NCI-H1092 treated with DMSO at 0.1 percent for 48 hours (cell line): ENCODE data around the gene TIMM44.
"Not testable (repeated sequence)": the region's sequence is repeated elsewhere in the genome, so short reads cannot be mapped to it uniquely, and the experiment has no call there.

Experiments used
- DNase-seq: peaks from one replicate; lab custom pipeline; 2025; lab: John Stamatoyannopoulos, UW

Gene TIMM44

DNA sequence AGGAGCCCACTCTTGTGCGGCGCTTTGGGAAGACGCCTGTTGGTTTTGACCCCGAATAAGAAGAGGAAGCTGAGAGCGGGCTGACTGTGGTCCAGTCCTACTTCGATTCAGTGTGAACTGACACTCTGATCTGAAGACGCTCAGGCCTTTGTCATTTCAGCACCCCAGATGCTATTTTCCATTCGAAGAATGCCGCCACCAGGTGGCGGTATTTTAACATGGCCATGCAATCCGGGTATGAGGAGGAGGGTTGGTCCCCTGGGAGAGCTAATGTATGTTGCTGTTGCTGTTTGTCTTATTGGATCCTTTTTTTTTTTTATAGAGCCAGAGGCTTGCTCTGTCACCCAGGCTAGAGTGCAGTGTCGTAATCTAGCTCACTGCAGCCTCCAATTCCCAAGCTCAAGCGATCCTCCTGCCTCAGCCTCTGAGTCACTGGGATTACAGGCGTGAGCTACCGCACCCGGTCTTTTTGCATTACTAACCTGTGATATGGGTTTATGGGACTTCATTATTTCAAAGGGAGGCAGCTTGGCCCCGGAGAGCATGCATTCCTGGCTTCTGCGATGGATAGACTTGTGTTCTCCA, 803 bp upstream of the TIMM44 start:
- peak; percentile 84 for DNase-seq

DNA sequence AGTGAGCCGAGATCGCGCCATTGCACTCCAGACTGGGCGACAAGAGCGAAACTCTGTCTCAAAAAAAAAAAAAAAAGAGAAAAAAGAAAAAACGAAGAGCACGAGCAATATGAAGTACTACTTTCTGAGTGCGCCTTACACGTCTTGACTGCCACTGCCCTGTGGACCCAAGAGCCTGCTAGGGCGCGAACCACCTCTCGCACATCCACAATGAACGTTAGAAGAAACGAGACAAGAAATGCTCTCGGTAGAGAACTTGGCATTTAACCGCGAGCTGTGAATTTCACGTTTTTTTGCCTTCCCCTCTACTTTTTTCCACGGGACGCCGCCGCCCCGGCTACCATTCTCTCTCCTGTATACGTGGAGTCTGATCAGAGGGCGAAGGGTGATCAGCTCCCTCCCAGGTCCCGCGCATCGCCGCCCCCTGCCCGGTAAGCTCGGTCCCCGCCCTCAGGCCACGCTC, 454 bp downstream of the TIMM44 start:
- DNase-seq = peak; percentile 58

DNA sequence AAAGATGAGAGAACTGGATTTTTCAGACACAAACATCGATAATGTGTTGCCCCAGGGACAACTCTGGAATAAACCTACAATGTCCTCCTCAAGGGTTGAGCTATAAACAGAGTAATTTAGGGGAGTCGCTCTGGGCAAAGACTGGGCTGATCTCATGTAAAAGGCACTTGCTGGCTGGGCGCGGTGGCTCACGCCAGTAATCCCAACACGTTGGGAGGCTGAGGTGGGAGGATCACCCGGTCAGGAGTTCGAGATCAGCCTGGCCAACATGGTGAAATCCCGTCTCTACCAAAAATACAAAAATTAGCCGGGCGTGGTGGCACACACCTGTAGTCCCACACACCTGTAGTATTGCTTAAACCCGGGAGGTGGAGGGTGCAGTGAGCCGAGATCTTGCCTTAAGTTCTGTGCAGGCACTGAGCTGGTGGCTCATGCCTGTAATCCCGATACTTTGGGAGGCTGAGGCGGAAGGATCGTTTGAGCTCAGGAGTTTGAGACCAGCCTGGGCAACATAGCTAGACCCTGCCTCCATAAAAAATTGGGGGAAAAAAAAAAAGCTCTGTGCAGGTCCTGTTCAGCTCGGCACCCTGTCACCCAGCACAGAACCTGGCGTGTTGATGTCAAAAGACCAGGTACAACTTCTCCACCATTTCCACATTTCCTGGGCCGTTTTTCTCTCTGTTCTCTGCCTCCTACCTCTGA, 1.4 kb downstream of the TIMM44 start:
- no peak for DNase-seq

DNA sequence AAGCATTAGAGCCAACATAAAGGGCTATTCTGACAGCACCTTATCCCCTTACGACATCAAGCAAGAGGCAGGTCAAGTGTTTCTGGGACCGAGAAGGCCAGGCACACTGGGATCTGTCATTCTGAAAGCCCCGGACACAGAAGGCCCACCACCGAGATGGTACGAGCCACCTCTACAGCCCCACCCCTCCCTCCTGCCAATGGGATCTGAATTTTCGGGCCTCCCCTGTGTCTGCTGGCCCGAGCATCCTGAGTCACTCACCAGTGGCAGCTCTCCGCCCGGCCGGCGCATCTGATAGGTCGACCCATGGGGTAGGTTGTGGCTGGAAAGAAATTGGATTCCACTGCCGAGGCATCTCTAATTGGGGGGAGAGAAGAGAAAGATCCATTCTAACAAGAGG, 2.6 kb downstream of the TIMM44 start:
- DNase-seq = no peak

DNA sequence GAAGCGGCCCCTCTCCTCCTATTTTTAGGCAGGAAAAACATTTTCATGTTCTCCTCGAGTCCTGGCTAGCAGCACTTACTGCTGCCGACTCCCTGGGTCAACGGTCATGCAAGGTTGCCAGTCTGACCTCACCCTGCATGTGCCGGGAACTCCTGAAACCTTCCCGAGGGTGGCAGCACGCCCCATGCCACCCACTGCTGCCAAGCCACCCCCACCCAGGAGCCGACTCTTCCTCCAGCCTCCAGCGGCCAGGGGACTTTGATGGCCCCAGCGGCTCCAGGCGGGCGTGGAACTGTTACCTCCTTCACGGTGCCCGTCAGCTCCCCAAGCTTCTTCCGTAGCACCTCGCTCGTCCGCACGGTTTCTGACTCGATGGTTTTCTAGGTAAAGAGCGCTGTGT, 8.7 kb downstream of the TIMM44 start:
- DNase-seq = no peak

DNA sequence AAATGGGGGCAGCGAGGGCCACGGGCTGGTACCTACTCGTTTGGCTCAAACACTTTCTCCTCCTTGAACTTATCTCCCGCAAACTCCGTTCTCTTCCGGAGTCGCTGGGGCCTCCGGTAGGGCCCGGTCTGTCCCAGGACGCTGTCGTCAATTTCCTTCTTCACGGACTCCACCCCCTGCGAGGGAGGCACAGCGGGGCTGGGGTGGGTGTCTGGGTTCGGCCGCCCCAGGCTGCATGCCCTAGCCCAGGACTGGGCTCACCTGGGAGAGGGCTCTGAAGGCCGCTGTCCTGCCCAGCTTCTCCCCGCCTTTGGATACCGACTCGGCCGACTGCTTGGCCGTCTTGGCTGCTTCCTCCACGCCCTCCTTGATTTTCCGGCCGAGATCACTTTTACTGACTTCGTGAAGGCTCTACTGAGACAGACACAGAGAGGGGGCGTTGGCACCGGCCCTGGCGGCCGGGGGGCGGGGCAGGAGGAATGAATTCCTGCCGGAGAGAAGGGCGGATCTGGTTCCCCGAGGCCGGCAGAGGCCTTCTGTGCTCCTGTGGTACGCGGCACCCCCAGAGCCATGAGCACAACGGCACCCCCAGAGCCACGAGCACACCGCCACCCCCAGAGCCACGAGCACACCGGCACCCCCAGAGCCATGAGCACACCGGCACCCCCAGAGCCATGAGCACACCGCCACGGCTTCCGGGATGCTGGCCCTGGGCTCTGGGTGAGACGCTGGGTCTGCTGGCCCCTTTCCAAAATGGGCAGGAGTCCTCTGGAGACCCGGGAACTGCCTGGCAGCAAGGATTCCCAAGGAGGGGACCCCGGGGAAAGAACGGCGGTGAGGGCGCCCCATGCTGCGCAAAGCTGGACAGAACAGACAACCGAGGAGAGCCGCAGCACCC, 9.4 kb downstream of the TIMM44 start:
- no peak for DNase-seq

DNA sequence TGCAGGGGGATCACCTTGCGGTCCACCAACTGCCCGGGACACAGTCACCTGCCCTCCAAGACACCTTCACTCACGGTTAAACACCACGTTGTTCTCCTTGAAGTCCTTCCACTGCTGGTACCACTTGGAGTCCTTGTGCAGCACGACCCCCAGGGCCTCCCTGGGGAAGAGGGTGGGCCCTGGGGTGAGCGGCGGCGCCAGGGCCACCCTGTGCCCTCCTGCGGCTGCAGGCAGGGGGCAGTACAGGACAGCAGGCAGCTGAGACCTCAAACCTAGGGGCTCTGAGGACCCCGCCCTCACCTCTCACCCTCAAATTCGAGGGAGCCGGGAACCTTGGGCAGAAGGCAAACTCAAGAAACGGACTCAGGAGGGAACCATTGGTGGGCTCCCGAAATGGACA, 10.1 kb downstream of the TIMM44 start:
- no peak for DNase-seq

DNA sequence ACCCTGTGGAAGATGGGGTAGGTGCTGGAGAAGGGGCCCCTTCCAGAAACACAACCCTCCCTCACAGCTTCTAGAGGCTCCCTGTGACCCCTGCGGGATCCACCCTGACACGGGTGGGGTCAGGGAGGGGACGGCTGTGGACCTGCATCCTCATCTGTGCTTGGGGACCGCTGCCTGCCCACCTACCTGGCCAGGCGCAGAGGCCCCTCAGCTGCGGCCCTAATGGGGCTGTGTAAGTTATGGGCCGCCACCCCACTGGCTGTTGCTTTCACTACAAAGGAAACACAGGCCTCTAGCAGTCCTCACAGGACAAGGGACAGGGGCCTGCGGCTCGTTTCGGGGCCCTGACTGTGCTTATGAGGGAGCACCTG, 10.6 kb downstream of the TIMM44 start:
- no peak for DNase-seq

DNA sequence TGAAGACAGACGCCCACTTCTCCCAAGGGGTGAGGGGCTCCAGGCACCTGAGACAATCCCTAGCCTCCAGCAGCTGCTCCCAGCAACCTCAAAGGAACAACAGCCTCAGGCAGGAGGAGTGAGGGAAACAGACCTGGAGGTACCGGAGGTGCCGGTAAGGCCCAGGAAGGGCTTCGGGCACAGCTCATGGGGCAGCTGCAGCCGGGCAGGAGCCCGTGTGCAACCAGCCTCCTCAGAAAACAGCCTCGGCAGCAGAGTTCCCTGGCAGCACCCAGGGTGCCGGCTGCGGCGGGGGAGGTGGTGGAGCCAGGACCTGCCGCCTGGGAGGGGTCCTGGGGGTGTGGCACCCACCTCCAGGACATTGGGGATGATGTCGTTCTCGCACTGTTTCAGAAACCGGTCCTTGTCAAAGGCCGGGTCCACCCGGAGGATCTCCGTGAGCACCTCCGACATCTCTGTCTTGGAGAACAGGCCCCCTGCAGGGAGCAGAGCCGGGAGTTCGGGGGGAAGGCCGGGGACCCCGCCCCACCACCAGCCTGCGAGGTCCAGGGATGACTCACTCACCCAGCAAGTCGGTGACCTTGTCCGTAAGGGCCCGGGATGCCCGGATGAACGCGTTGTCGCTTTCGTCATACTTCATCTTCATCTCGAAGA, 11.1 kb downstream of the TIMM44 start:
- DNase-seq = no peak

DNA sequence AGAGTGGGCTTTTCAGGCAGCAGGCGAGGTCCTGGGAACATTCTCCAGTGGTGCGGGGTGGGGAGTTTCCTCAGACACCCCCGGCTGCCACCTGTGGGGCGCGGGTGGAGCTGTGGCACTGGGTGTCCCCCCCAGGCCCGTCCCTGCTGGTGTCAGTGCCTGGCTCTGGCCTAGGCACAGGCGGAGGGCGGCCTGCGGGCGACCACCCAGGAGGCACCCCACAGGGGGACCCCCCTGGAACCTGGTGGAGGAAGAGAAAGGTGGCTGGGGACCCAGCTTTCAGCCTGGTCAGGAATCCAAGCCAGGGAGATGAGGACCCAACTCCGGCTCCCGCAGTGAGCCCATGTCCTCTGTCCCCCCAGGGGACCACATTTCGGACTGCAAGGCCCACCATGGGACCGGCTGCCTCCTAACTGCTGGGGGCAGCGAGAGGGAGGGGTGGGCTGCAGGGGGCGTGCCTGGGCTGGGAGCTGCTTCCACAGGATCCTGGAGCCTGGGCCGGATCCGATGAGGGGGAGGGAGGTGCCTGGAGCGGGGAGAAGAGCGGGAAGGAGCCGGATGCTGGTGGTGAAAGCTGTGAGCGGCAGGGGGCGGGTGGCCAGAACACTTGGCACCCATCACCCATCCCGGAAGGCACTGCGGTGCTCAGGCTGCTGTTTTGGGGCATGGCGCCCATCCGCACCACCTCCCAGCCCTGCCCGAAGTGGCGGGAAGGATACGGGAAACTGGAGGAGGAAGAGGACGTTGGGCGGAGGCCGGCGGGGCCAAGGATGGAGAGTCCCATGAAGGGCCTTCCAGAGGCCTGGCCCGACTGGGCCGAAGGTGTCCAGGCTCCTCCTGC, 12.0 kb downstream of the TIMM44 start:
- DNase-seq = no peak

DNA sequence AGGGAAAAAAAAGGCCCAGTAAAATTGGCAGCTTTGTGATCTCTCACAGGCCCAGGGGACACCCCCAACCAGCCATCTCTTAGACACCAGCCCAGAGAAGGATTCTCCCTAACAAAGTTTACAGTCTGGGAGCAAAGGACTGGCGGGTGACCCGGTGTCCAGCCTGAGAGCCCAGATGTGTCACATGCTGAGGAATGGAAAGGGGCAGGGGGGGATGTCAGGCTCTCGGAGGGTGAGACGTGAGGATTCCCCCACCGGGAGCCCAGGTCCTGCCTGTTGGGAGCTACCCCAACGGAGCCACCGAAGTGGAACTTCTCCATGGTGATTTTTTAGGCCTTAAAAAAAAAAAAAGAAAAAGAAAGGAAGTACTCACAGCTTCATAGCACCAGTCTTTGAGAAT, 12.7 kb downstream of the TIMM44 start:
- DNase-seq = no peak

DNA sequence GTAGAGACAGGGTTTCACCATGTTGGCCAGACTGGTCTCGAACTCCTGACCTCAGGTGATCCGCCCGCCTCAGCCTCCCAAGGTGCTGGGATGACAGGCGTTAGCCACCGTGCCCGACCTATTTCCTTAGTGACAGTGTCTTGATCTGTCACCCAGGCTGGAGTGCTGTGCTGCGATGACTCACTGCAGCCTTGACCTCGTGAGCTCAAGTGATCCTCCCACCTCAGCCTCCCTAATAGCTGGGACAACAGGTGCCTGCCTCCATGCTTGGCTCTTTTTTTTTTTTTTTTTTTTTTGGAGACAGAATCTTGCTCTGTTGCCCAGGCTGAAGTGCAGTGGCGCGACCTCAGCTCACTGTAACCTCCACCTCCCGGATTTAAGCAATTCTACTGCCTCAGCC, 13.4 kb downstream of the TIMM44 start:
- not testable (repeated sequence) for DNase-seq

DNA sequence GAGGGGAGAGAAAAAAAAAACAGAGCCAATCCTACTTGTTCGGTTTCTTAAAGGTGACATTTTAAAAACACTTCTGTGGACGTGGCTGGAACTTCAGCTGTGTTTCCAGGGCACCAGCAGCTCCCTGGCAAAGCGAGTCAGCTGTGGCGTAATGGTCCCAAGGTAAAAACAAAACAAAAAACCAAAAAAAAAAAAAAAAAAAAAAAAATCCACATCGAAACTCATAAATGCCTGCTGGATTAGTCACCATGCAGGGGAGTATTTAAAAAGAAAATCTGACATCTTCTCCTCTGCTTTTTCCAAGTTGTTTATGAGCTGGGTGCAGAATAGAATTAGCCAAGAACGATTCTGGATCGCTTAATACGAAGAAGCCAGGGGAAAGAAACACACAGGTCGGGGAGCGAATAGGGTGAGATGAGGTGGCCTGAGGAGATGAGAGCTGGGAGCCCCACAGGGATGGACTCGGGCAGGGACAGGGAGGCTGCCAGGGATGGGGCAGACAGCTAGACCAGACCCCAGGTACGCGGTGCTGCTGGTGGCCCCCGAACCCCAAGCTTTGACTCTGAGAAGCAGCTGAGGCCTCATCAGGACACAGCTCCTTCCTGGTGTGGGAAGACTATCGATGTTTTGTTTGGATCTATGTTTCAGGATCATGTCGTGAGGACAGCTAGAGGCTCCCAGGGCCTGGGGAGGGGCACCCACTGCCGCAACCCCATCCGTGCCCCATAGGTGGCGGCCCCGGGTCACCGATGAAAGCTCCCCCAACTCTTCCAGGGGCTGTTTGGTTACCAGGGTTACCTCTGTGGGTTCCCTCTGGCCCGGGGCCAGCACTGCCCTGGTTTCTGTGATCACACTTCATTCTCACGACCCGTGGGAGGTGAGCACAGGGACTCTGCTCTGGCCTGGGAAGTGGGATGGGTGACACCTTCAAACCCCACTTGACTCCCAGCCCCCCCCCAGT, 14.4 kb downstream of the TIMM44 start:
- DNase-seq = no peak

DNA sequence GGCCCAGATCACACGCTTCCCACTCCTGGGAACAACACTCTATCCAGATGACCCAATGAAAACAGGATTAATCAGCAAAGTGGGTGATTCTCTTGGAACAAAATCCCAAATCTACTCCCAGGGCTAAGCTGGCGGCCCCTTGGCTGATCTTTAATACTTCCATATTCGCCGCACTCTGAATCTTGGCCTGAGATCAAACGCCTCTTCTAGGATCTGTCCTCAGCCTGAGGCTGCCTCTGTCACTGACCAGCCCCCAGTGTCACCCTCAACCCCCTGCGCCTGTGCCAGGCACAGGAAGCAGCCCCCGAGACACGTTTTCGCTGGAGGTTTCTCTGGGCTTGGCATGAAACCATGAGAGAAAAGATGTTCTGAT, 15.1 kb downstream of the TIMM44 start:
- DNase-seq = no peak

DNA sequence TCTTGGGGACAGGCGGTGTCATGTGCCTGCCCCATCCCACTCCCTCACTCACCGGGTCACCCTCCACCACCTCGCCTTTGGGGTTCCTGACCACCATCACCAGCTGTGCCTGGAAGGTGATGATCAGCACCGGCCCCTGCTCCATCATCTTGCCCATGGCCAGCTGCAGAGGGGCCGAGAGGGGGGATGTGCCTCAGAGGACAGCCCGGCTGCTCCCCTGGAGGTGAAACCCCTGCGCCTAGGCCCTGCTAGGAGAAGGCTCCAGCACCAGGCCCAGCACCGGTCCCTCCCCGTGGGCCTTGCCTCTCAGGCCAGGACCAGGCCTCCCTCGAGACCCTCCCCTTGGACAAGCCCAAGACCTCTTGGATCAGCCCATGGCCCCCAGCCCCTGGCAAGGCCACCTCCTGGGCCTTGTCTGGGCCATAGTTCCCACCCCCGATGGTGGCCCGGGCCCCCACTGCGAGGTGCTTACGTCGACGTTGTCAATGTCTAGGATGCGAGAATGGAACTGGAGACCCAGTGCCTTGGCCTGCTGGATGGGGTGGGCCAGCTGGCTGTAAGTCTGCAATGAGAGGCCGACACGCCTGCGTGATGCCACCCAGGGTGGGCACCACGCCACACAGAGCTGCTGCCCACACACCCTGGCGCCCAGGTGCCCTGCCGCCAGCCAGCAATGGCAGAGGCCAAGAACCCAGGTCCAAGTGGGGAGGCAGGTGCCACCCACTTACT, 15.7 kb downstream of the TIMM44 start:
- no peak for DNase-seq

DNA sequence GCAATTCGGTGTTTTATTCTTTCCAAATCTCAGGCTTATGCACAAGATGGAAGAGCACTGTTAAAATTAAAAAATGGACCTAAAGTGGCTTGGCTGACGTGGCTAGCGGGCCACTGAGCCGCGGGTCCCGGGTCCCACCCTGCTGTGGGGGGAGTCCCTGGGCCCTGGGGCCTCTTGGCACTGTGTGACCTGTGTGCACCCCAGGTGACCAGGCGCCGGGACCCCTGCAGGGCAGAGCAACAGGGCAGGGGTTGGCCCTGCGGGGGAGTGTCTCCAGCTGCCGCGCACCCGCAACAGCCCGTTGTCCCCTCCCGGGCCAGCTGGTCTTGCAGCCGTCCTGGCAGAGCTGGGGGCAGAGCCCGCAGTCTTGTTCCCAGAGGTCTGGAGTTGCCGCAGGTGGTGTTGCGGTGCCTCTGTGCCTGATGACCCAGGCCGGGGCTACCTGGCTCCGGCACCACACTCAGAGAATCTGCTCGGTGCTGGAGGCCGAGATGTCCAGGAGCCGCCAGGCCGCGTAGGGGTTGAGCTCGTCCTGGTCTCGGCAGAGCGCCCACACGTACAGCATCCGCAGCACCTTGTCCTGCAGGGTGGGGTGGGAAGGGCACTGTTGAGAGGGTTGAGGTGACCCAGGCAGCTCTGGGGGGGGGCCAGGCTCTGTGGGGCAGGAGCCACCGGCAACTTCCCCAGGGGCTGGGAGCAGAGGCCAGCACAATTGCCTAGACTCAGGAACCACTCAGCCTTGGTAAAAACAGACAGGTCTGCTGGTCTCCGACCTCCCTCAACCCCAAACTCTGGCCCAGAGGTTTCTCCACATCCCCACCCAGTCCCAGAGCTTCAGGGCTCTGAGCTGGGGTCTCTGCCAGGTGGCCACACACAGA, 16.5 kb downstream of the TIMM44 start:
- no peak for DNase-seq

DNA sequence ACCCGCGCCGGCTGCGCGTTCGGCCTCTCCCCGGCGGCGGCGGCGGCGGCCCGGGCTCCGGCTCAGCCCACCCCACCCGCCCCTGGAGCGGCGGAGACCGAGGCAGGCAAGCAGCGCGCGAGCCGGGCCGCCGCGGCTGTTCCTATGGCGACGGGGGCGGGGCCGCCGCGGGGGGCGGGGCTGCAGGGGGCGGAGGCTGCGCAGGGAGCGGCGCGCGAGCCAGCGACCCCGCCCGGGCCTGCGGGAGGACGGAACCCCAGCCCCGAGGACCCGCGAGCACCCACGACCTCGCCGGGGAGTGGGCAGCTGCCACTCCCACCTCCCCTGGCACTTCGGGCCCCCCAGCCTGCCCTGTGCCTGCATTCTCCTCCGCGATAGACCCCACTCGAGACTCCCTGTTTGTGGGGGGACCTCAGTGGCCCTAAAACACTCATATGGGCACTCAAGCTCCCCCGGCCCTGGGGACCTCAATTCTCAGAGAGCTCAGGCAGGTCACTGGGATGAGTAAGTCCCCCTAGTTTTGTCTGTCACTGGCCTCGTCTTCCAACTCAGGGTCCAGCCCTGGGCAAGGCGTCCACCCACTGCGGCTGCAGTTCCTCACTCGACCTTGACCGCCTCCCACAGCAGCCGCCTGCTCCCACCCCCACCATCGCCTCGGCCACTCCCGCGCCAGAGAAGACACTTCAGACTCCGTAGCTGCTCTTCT, 17.3 kb downstream of the TIMM44 start, which contains the start of gene CTXN1:
TSS of gene CTXN1 (minus strand) at position 115 of the 706 bp plus-strand sequence. CDS start 597 bp downstream, outside the sequence.
- DNase-seq = peak; percentile 51
